Measurements from ENCODE around the gene DGKH. TPM values are rescaled to one million over a fixed set of nuclear protein-coding genes. Genes with fewer than 3 reads are reported as not detected.

The DGKH gene
- 36.4 TPM for total RNA-seq
- 3.4 TPM for polyA plus RNA-seq

DNA sequence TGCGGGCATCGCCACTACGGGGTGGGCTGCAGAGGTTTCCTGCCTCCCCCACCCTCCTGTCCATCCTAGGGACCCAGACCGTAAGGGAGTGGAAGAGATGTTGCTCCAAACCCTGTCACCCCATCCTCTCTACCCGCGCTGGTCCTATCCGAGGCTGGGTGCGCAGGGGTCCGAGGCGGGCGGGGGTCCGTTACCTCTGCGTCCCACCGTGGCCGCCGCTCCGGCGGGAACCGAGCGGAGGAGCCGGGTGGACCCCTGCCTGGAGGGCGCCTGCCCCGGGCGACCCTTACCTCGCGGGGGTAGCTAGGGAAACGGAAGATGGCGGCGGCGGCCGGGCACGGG, at the start of gene DGKH:
TSS of gene DGKH (plus strand) at position 307 of the 342 bp plus-strand sequence. CDS start 126 bp downstream, outside the sequence.
- under 1% methylated on average over 32 of the region's 32 CpGs for WGBS
- Histone ChIP-seq H3K4me3 (ENCODE audit: low read depth, low read length) (peak within 1 kb of the TSS; percentile 93), H3K27ac (ENCODE audit: low read depth) (peak within 1 kb of the TSS; percentile 91), H3K36me3 (ENCODE audit: insufficient read depth) (no peaks in the 10 kb centered on the region), H3K4me1 (ENCODE audit: insufficient read depth) (no peaks in the 10 kb centered on the region)
- DNase-seq (ENCODE audit: extremely low spot score): no peak

GRCh38 chr13:42000846-42001245, 47.6 kb upstream of the DGKH start:
- DNase-seq (ENCODE audit: extremely low spot score): no peak
- H3K4me3 ChIP-seq (ENCODE audit: low read depth, low read length): no peak overlapping the region
- H3K27ac ChIP-seq (ENCODE audit: low read depth): no peak overlapping the region
- no peaks in the 10 kb centered on the region for H3K36me3 ChIP-seq (ENCODE audit: insufficient read depth)
- no peaks in the 10 kb centered on the region for H3K4me1 ChIP-seq (ENCODE audit: insufficient read depth)
- 42% methylated on average over 2 of the region's 2 CpGs for WGBS

DNA sequence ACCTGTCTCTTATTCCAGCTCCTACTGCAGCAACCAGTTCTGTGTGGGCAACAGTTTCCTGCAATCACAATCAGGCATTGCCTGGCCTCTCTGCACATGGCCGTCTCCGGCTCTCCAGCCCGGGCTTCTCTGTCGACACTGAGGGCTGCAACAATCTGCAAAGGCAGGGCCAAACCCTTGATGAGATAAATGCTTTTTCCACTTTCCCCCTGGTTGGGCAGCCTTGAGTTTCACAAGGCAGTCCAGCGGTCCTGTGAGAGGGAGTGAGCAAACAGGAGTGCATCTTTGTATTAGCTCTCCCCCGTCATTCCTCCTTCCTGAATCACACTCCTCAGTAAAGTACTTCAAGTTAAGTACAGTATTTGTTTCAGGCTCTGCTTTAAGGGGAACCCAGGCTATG, 46.9 kb upstream of the DGKH start:
- WGBS: 31% methylated on average over 6 of the region's 6 CpGs
- no peak for DNase-seq (ENCODE audit: extremely low spot score)
- H3K36me3 ChIP-seq (ENCODE audit: insufficient read depth): no peaks in the 10 kb centered on the region
- no peak overlapping the region for H3K27ac ChIP-seq (ENCODE audit: low read depth)
- no peaks in the 10 kb centered on the region for H3K4me1 ChIP-seq (ENCODE audit: insufficient read depth)
- H3K4me3 ChIP-seq (ENCODE audit: low read depth, low read length): no peak overlapping the region

DNA sequence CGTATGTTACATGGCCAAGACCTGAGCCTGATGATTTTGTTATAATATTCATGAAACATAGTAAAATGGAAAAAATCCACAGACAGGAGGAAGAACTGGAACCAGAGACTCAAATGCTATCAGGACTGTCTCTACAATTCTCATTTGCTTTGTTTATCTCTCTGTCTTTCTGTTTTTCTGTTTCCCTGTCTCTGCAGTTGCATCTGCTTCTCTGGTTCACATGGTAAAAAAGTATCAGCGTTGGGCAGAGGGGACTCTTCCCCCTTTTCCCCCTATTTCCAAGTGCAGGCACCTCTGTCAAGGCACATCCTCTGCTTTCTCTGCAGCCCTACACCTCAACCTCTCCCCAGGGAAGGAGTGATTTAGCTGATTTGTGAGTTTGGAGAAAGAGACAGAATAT, 46.4 kb upstream of the DGKH start:
- Histone ChIP-seq H3K4me1 (ENCODE audit: insufficient read depth) (no peaks in the 10 kb centered on the region), H3K27ac (ENCODE audit: low read depth) (no peak overlapping the region), H3K4me3 (ENCODE audit: low read depth, low read length) (no peak overlapping the region), H3K36me3 (ENCODE audit: insufficient read depth) (no peaks in the 10 kb centered on the region)
- 63% methylated on average over 2 of the region's 2 CpGs for WGBS
- no peak for DNase-seq (ENCODE audit: extremely low spot score)

DNA sequence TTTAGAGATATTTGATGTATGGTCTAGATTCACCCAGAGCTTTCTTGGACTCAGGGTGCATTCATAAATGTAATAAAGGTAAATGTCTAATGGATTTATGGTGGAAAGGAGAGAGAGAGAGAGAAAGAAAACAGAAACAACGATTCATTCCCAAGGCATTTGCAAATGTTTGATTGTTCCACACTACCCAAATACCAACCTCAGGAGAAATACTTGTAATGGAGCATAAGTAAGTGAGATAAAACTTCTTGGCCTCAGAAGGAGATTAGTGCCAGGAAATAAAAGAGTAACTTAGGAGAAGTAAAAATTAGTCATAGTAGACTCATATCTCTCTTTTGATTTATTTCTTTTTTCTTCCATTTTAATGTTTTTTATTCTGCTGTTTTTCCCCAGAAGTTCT, 40.6 kb upstream of the DGKH start:
- Histone ChIP-seq H3K27ac (ENCODE audit: low read depth) (no peak overlapping the region), H3K4me3 (ENCODE audit: low read depth, low read length) (no peak overlapping the region), H3K36me3 (ENCODE audit: insufficient read depth) (no peaks in the 10 kb centered on the region), H3K4me1 (ENCODE audit: insufficient read depth) (no peaks in the 10 kb centered on the region)
- DNase-seq (ENCODE audit: extremely low spot score): no peak
- 57% methylated on average over 1 of the region's 1 CpG for WGBS

DNA sequence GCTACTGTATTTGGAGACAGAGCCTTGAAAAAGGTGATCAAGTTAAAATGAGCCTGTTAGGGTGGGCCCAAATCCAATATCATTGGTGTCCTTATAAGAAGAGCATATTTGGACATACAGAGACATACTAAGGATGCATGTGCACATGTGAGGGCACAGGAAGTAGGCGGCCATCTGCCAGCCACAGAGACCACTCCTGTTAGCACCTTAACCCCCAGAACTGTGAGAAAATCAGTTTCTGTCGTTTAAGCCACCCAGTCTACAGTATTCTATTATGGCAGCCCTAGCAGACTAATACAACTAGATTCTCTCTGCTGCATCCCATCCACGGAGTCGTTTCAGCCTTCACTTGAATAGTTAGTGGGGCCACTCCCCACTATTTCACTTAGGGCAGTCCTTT, 39.4 kb upstream of the DGKH start:
- WGBS: 89% methylated on average over 4 of the region's 4 CpGs

DNA sequence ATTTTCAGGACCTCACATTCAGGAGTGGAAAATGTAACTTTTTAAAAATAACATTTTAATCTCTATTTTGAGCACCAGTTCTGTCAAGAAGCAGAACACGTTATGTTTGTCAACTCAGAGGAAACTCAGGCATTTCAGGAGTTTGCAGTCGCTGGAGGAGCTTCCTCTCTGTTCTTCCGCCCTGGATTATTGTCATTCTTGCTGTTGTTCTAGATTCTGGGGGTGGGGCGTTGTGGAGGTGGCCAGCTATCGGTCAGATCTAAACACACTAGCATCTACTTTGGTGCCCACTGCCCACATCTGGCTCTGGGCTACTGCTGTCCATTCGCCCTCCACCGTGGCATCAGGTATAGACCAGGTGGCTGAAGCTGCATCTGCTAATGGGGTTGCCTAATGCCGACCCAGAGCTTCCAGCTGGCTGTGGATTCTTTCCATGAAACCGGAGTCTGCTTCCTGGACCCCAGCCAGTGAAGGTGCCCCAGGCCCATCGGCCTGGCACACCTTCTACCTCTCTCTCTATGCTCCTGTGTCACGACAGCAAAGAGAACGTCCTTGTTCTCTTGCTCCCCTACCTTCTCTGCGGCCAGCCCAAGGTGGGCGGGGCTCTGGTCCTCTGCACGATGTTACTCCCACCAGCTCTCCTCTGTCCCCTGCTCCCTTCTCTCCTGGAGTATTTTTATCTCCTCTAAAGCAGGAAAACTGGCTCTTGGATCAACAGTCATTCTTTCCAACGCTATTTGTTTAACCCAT, 36.7 kb upstream of the DGKH start:
- H3K4me1 ChIP-seq (ENCODE audit: insufficient read depth): no peaks in the 10 kb centered on the region
- no peak overlapping the region for H3K4me3 ChIP-seq (ENCODE audit: low read depth, low read length)
- DNase-seq (ENCODE audit: extremely low spot score): no peak
- 44% methylated on average over 16 of the region's 16 CpGs for WGBS
- H3K36me3 ChIP-seq (ENCODE audit: insufficient read depth): no peaks in the 10 kb centered on the region
- no peak overlapping the region for H3K27ac ChIP-seq (ENCODE audit: low read depth)

More for the DNA sequence above, 39.4 kb upstream of the DGKH start:
- DNase-seq (ENCODE audit: extremely low spot score): no peak
- H3K4me1 ChIP-seq (ENCODE audit: insufficient read depth): no peaks in the 10 kb centered on the region
- H3K4me3 ChIP-seq (ENCODE audit: low read depth, low read length): no peak overlapping the region
- no peaks in the 10 kb centered on the region for H3K36me3 ChIP-seq (ENCODE audit: insufficient read depth)
- H3K27ac ChIP-seq (ENCODE audit: low read depth): no peak overlapping the region

GRCh38 chr13:42014119-42014518, 34.3 kb upstream of the DGKH start:
- H3K36me3 ChIP-seq (ENCODE audit: insufficient read depth): no peaks in the 10 kb centered on the region
- 94% methylated on average over 4 of the region's 4 CpGs for whole genome bisulfite sequencing

DNA sequence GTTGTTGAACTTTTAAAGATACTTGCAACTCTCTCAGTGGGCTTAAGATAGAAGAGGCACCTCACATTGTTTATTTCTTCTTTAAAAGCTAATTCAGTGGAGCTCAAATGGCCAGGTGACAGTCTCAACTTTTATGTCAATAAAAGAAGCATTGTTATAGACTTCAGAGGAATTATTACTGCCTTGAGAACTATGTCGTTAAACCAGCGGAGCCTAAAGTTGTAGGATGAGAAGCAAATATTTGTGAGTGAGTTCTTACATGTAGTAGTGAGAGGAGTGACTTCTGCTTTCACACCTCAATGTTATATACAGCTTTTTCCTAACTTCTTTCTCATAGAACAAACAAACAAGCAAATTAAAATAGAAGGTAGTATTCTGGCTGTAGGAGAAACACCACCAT, 31.2 kb upstream of the DGKH start:
- 49% methylated on average over 2 of the region's 2 CpGs for WGBS
- no peak for DNase-seq (ENCODE audit: extremely low spot score)
- no peaks in the 10 kb centered on the region for H3K36me3 ChIP-seq (ENCODE audit: insufficient read depth)
- H3K27ac ChIP-seq (ENCODE audit: low read depth): no peak overlapping the region
- no peaks in the 10 kb centered on the region for H3K4me1 ChIP-seq (ENCODE audit: insufficient read depth)
- no peak overlapping the region for H3K4me3 ChIP-seq (ENCODE audit: low read depth, low read length)

More at GRCh38 chr13:42014119-42014518, 34.3 kb upstream of the DGKH start:
- Histone ChIP-seq H3K27ac (ENCODE audit: low read depth) (no peak overlapping the region), H3K4me1 (ENCODE audit: insufficient read depth) (no peaks in the 10 kb centered on the region), H3K4me3 (ENCODE audit: low read depth, low read length) (no peak overlapping the region)
- no peak for DNase-seq (ENCODE audit: extremely low spot score)

GRCh38 chr13:42021851-42022250, 26.6 kb upstream of the DGKH start:
- no peak for DNase-seq (ENCODE audit: extremely low spot score)
- H3K27ac ChIP-seq (ENCODE audit: low read depth): no peak overlapping the region

GRCh38 chr13:42022336-42022735, 26.1 kb upstream of the DGKH start:
- DNase-seq (ENCODE audit: extremely low spot score): no peak
- Histone ChIP-seq H3K36me3 (ENCODE audit: insufficient read depth) (no peaks in the 10 kb centered on the region), H3K27ac (ENCODE audit: low read depth) (no peak overlapping the region), H3K4me3 (ENCODE audit: low read depth, low read length) (no peak overlapping the region), H3K4me1 (ENCODE audit: insufficient read depth) (no peaks in the 10 kb centered on the region)
- 78% methylated on average over 4 of the region's 4 CpGs for WGBS

More at GRCh38 chr13:42021851-42022250, 26.6 kb upstream of the DGKH start:
- Histone ChIP-seq H3K36me3 (ENCODE audit: insufficient read depth) (no peaks in the 10 kb centered on the region), H3K4me1 (ENCODE audit: insufficient read depth) (no peaks in the 10 kb centered on the region), H3K4me3 (ENCODE audit: low read depth, low read length) (no peak overlapping the region)

GRCh38 chr13:42022796-42023493, 25.5 kb upstream of the DGKH start:
- DNase-seq (ENCODE audit: extremely low spot score): no peak
- H3K4me1 ChIP-seq (ENCODE audit: insufficient read depth): no peaks in the 10 kb centered on the region
- WGBS: 92% methylated on average over 2 of the region's 2 CpGs
- no peak overlapping the region for H3K4me3 ChIP-seq (ENCODE audit: low read depth, low read length)
- H3K36me3 ChIP-seq (ENCODE audit: insufficient read depth): no peaks in the 10 kb centered on the region
- H3K27ac ChIP-seq (ENCODE audit: low read depth): no peak overlapping the region

GRCh38 chr13:42027286-42027685, 21.2 kb upstream of the DGKH start:
- Histone ChIP-seq H3K4me3 (ENCODE audit: low read depth, low read length) (no peak overlapping the region), H3K36me3 (ENCODE audit: insufficient read depth) (no peaks in the 10 kb centered on the region), H3K4me1 (ENCODE audit: insufficient read depth) (no peaks in the 10 kb centered on the region), H3K27ac (ENCODE audit: low read depth) (no peak overlapping the region)
- DNase-seq (ENCODE audit: extremely low spot score): no peak

DNA sequence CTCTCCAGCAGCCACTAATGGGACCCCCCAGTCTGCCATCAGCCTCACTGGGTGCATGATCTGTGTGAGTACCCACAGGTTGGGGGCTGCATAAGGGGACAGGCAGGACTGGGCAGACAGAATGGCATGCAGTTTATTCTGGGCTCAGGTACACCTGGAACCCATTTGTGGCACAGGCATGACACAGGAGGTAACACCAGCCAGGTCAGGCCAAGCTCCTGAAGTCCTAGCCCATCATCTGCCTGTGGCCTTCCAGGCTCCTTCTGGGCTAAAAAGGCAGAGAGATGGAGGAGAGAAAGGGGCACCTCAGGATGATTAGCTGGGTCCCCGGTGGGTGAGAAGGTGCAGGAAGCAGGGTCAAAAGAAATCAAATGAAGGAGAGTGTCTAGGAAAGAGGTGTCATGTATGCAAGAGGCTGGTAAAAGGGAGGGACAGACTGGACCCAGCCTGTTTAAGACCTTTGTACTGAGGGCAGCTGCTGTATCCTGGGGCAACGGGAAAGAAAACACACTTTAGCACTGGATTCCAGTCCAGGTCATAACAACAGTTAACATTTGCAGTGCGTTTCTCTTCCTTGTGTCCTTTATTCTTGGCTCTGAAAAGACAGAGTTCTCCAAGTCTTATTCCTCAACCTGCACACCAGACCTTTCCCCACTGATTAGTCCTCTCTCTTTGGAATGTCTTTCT, 20.2 kb upstream of the DGKH start:
- 50% methylated on average over 3 of the region's 3 CpGs for WGBS
- Histone ChIP-seq H3K4me1 (ENCODE audit: insufficient read depth) (no peaks in the 10 kb centered on the region), H3K27ac (ENCODE audit: low read depth) (no peak overlapping the region), H3K4me3 (ENCODE audit: low read depth, low read length) (no peak overlapping the region), H3K36me3 (ENCODE audit: insufficient read depth) (no peaks in the 10 kb centered on the region)
- no peak for DNase-seq (ENCODE audit: extremely low spot score)
